ENCODE data around the gene PLXNA4.

GRCh38 chr7:132361146-132361545 lies 215.1 kb downstream of the PLXNA4 start:
- TF ChIP-seq, protein P1, sequence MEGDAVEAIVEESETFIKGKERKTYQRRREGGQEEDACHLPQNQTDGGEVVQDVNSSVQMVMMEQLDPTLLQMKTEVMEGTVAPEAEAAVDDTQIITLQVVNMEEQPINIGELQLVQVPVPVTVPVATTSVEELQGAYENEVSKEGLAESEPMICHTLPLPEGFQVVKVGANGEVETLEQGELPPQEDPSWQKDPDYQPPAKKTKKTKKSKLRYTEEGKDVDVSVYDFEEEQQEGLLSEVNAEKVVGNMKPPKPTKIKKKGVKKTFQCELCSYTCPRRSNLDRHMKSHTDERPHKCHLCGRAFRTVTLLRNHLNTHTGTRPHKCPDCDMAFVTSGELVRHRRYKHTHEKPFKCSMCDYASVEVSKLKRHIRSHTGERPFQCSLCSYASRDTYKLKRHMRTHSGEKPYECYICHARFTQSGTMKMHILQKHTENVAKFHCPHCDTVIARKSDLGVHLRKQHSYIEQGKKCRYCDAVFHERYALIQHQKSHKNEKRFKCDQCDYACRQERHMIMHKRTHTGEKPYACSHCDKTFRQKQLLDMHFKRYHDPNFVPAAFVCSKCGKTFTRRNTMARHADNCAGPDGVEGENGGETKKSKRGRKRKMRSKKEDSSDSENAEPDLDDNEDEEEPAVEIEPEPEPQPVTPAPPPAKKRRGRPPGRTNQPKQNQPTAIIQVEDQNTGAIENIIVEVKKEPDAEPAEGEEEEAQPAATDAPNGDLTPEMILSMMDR (IDR thresholded peaks at IDR 0.05): no peak
- no peak for TF ChIP-seq ZNF121 (CRISPR knock-in tag; IDR thresholded peaks at IDR 0.05)
- TF ChIP-seq SMAD4 (CRISPR knock-in tag; IDR thresholded peaks at IDR 0.05): no peak
- no peak for TF ChIP-seq ZNF423 (CRISPR knock-in tag; IDR thresholded peaks at IDR 0.05)
- TF ChIP-seq ATF2 (CRISPR knock-in tag; IDR thresholded peaks at IDR 0.05; ENCODE audit: borderline replicate concordance, low read depth): no peak

Data from WTC11 (cell line).